ENCODE data around the gene VTI1A. TPM values are rescaled to one million over a fixed set of nuclear protein-coding genes. Genes with fewer than 3 reads are reported as not detected.
A peak's percentile ranks its signal among the peaks of the same experiment; 100 is the strongest.

VTI1A gene
- total and polyA plus RNA-seq, 2 of the 8 experiments (the other 6 are each of a cell fraction or from before 2014, with no cell fraction given): 6.0 to 20.0 TPM

DNA sequence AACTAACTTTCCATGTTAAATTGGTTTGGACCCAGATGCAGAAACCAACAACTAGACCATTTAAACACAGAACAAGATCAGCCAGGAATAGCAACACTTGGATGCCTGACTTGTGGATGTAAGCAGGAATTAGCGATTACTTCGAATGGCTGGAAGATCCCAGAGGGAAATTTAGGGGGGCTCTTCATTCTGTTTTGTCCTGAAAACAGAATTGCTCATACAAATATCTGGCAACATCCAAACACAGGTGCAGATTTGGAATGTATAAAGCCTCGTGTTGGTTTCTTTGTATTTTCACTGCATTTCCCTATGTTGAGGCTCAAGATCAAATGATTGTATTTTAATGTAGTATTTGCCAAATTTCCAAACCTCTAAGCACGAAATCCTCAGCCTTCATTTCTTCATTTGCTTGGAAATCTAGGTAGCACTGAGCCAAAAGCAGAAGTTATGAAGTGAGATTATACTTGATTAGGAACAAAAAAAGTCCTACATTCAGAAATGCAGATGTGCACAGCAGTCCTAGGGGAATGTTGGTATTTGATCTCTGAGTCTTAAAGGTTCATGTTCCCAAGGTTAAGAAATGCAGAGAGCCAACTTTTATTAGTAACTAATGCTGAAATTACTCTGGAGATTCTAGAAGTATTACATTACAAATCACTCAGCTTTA lies 254.3 kb downstream of the VTI1A start:
- Histone ChIP-seq H3K27ac (ENCODE audit: low read depth, low read length) (no peak overlapping the region), H3K36me3 (ENCODE audit: control insufficient read depth in 2 of 4, insufficient read depth in 4 of 4, low read length in 3 of 4) (no peaks in the 10 kb centered on the region), H3K4me1 (replicated peaks in 1 of 4; ENCODE audit: control insufficient read depth in 3 of 4, insufficient read depth in 4 of 4, low read length in 3 of 4) (no peaks in the 10 kb centered on the region), H3K4me2 (ENCODE audit: insufficient read depth in 1 of 2, low read depth in 2 of 2, low read length in 2 of 2) (no peak overlapping the region), H3K9ac (replicated peaks in 1 of 4; ENCODE audit: extremely low read depth in 1 of 4, low read depth in 3 of 4, low read length in 3 of 4) (no peak overlapping the region), H3K23me2 (ENCODE audit: low read depth, low read length) (no peaks in the 10 kb centered on the region; the same call in 1 of the 2 replicates), H4K8ac (ENCODE audit: extremely low read depth, insufficient read depth, low read length) (no peak overlapping the region), H3K4ac (replicated peaks; ENCODE audit: insufficient read length, low read depth, low read length) (no peak overlapping the region), H3K79me1 (ENCODE audit: low read depth, low read length) (no peaks in the 10 kb centered on the region), H3K79me2 (ENCODE audit: control insufficient read depth in 1 of 2, insufficient read depth in 2 of 2, low read length in 2 of 2) (no peaks in the 10 kb centered on the region), H2AK5ac (ENCODE audit: low read depth, low read length) (no peak overlapping the region), H3K23ac (ENCODE audit: insufficient read length) (no peak overlapping the region), H3K4me3 (ENCODE audit: extremely low read depth in 1 of 4, insufficient read depth in 2 of 4, low read depth in 3 of 4, low read length in 4 of 4) (no peak overlapping the region), H2AFZ (ENCODE audit: low read length) (no peak overlapping the region), H4K20me1 (replicated peaks in 1 of 2; ENCODE audit: control insufficient read depth in 1 of 2, insufficient read depth in 2 of 2, low read length in 2 of 2) (no peaks in the 10 kb centered on the region), H3K14ac (ENCODE audit: insufficient read length) (no peak overlapping the region), H2BK20ac (ENCODE audit: low read length) (no peak overlapping the region), H3K18ac (ENCODE audit: extremely low read depth, low read length) (no peak overlapping the region), H3K9me3 (ENCODE audit: insufficient read depth in 2 of 2, low read depth in 1 of 2, low read length in 1 of 2) (no peaks in the 10 kb centered on the region), H3K27me3 (replicated peaks in 1 of 4; ENCODE audit: control insufficient read depth in 3 of 4, extremely low read depth in 1 of 4, insufficient read depth in 3 of 4, low read length in 3 of 4) (no peaks in the 10 kb centered on the region), H2BK12ac (ENCODE audit: low read depth, low read length) (no peak overlapping the region), H2BK120ac (replicated peaks; ENCODE audit: low read depth, low read length) (no peak overlapping the region), H3K56ac (replicated peaks; ENCODE audit: insufficient read length, low read depth, low read length) (no peak overlapping the region), H2BK15ac (ENCODE audit: low read length) (no peak overlapping the region), H2BK5ac (ENCODE audit: low read depth, low read length) (no peak overlapping the region), H4K91ac (replicated peaks; ENCODE audit: insufficient read length, low read length) (no peak overlapping the region), H4K5ac (ENCODE audit: insufficient read length, low read depth, low read length) (no peak overlapping the region)
- POLR2A ChIA-PET (ENCODE audit: partially characterized antibody): no interaction called here
- peak in 1 of 2 experiments; percentile 1 for DNase-seq (ENCODE audit: low read depth in 1 of 2, low spot score in 2 of 2)
- FAIRE-seq: no peak
- 90% methylated on average over 4 of the region's 4 CpGs; no CpG with 5 or more reads in 1 of the 2 experiments for WGBS, 2 experiments (ENCODE audit: extremely low coverage in 1 of 2, insufficient coverage in 1 of 2, insufficient read length in 1 of 2, insufficient replicate concordance in 2 of 2, low coverage in 1 of 2, low lambda C conversion rate in 2 of 2, missing lambda C conversion rate in 1 of 2)
- CTCF ChIA-PET (ENCODE audit: partially characterized antibody): interaction anchor here (0.7 kb wide), 1 partner anchor 188 kb away, joined by 3 read pairs; no protein-coding TSS in a partner anchor
- no peak for TF ChIP-seq NRF1 (IDR thresholded peaks at IDR 0.05; ENCODE audit: low read depth, low read length)
- no peak for TF ChIP-seq PHF8 (conservative IDR thresholded peaks at IDR 0.05; ENCODE audit: low read depth, low read length)
- TF ChIP-seq YY1 (IDR thresholded peaks at IDR 0.05; ENCODE audit: low read depth, low read length): no peak
- no peak for TF ChIP-seq GTF2F1 (IDR thresholded peaks at IDR 0.05; ENCODE audit: borderline replicate concordance, low read depth, low read length)
- TF ChIP-seq BRCA1 (IDR thresholded peaks at IDR 0.05; ENCODE audit: low read depth, low read length): no peak
- no peak for TF ChIP-seq BCL11A (IDR thresholded peaks at IDR 0.05; ENCODE audit: low read depth in 2 of 2, low read length in 2 of 2)
- TF ChIP-seq SIRT6 (IDR thresholded peaks at IDR 0.05; ENCODE audit: low read length): no peak
- TF ChIP-seq CHD2 (IDR thresholded peaks at IDR 0.05; ENCODE audit: low read length): no peak
- no peak for TF ChIP-seq CBX8 (IDR thresholded peaks at IDR 0.05; ENCODE audit: borderline replicate concordance, low read depth, low read length)
- no peak for TF ChIP-seq HDAC6 (IDR thresholded peaks at IDR 0.05; ENCODE audit: low read depth, low read length)
- TF ChIP-seq, protein P1, sequence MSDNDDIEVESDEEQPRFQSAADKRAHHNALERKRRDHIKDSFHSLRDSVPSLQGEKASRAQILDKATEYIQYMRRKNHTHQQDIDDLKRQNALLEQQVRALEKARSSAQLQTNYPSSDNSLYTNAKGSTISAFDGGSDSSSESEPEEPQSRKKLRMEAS (IDR thresholded peaks at IDR 0.05): no peak
- no peak for TF ChIP-seq CTBP2 (IDR thresholded peaks at IDR 0.05; ENCODE audit: borderline replicate concordance, insufficient read depth, insufficient read length, low read length)
- TF ChIP-seq KDM5A (IDR thresholded peaks at IDR 0.05; ENCODE audit: low read length): no peak
- no peak for TF ChIP-seq SP1 (IDR thresholded peaks at IDR 0.05; ENCODE audit: low read depth, low read length)
- TF ChIP-seq POLR2A (IDR thresholded peaks at IDR 0.05; ENCODE audit: control extremely low read depth in 1 of 2, low read depth in 2 of 2, low read length in 2 of 2): no peak
